Astrocyte (in vitro differentiated cells and primary cell): ENCODE measurements around the gene EXOSC7.

Experiments
- CTCF ChIP-seq: IDR thresholded peaks from 2 replicates; pipeline ENCODE4 v1.5.1; 2011; ENCODE audit warnings: low read depth, mild to moderate bottlenecking, inconsistent platforms, low read length, moderate library complexity; ENCODE audit not compliant: insufficient read depth
- EZH2 ChIP-seq: IDR thresholded peaks from 2 replicates; pipeline ENCODE4 v1.6.1; 2012; ENCODE audit warnings: mild to moderate bottlenecking, low read length, inconsistent platforms; ENCODE audit not compliant: insufficient read depth

DNA sequence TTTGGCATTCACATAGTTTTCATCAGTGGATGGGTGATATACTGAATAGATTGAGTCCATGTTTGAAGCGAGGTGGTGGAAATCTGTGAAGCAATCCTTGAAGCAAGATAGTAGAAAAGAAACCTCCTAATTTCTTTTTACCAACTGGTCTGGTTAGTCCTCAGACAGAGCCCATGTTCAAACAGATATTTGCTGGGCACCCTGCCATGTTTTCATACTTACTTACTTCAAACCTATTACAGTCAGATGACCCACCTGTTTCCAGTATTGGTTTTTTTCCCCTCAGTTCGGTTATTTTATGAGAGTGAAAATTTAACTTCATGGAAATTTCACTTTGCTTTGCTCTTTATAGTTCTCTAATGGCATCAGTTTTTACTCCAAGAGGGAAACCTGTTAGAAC lies 23.7 kb downstream of the EXOSC7 start:
- TF ChIP-seq CTCF (no peak), EZH2 (no peak)
